DMS79 (cell line): ENCODE measurements around the gene MZT2B.
"Not testable (repeated sequence)": the region's sequence is repeated elsewhere in the genome, so short reads cannot be mapped to it uniquely, and the experiment has no call there.

Experiments
- DNase-seq: peaks from one replicate; lab custom pipeline; 2025; lab: John Stamatoyannopoulos, UW

The MZT2B gene

GRCh38 chr2:130152816-130153595 is 29.1 kb upstream of the MZT2B start:
- DNase-seq, result no peak

GRCh38 chr2:130153721-130154422 is 28.2 kb upstream of the MZT2B start:
- not testable (repeated sequence) for DNase-seq

GRCh38 chr2:130154423-130154770 is 27.7 kb upstream of the MZT2B start:
- not testable (repeated sequence) for DNase-seq

- no peak for DNase-seq
Measured at GRCh38 chr2:130154773-130155765, 27.0 kb upstream of the MZT2B start.

GRCh38 chr2:130155956-130156623 is 26.0 kb upstream of the MZT2B start:
- peak; percentile 81 for DNase-seq

- no peak for DNase-seq
Measured at GRCh38 chr2:130156624-130157004, 25.4 kb upstream of the MZT2B start.

GRCh38 chr2:130157354-130157753 is 24.7 kb upstream of the MZT2B start:
- peak; percentile 21 for DNase-seq

- not testable (repeated sequence) for DNase-seq
Measured at GRCh38 chr2:130157825-130158514, 24.1 kb upstream of the MZT2B start.

GRCh38 chr2:130158631-130159030 is 23.4 kb upstream of the MZT2B start:
- DNase-seq, result no peak

- not testable (repeated sequence) for DNase-seq
Measured at GRCh38 chr2:130159376-130159775, 22.7 kb upstream of the MZT2B start.

GRCh38 chr2:130160131-130160530 is 21.9 kb upstream of the MZT2B start:
- no peak for DNase-seq

- DNase-seq, result not testable (repeated sequence)
Measured at GRCh38 chr2:130160838-130161705, 21.0 kb upstream of the MZT2B start.

- DNase-seq, result not testable (repeated sequence)
Measured at GRCh38 chr2:130162486-130162885, 19.6 kb upstream of the MZT2B start.

- DNase-seq, result no peak
Measured at GRCh38 chr2:130162968-130163367, 19.1 kb upstream of the MZT2B start.

- DNase-seq, result no peak
Measured at GRCh38 chr2:130165293-130166016, 16.6 kb upstream of the MZT2B start.

- not testable (repeated sequence) for DNase-seq
Measured at GRCh38 chr2:130166611-130167010, 15.5 kb upstream of the MZT2B start.

GRCh38 chr2:130169163-130169562 is 12.9 kb upstream of the MZT2B start:
- not testable (repeated sequence) for DNase-seq

GRCh38 chr2:130169896-130170295 is 12.2 kb upstream of the MZT2B start:
- no peak for DNase-seq

- not testable (repeated sequence) for DNase-seq
Measured at GRCh38 chr2:130174866-130175265, 7.2 kb upstream of the MZT2B start.
